ENCODE results near the gene IGSF21.

The IGSF21 gene

GRCh38 chr1:18323259-18323658 lies 215.7 kb downstream of the IGSF21 start:
- DNase-seq (ENCODE audit: low spot score) (no peak), FAIRE-seq (no peak)

GRCh38 chr1:18324246-18324645 lies 216.6 kb downstream of the IGSF21 start:
- DNase-seq (ENCODE audit: low spot score) (no peak), FAIRE-seq (no peak)

GRCh38 chr1:18325136-18325535 lies 217.5 kb downstream of the IGSF21 start:
- FAIRE-seq = no peak
- DNase-seq (ENCODE audit: low spot score) = no peak

GRCh38 chr1:18326211-18326897 lies 218.8 kb downstream of the IGSF21 start:
- DNase-seq (ENCODE audit: low spot score) (peak; percentile 18), FAIRE-seq (no peak)

- DNase-seq (ENCODE audit: low spot score) (no peak), FAIRE-seq (no peak)
Observed at GRCh38 chr1:18327650-18328049, 220.1 kb downstream of the IGSF21 start.

GRCh38 chr1:18328803-18329202 lies 221.2 kb downstream of the IGSF21 start:
- DNase-seq (ENCODE audit: low spot score) = no peak
- FAIRE-seq = no peak

GRCh38 chr1:18329469-18330253 lies 222.1 kb downstream of the IGSF21 start:
- DNase-seq (ENCODE audit: low spot score) (no peak), FAIRE-seq (no peak)

GRCh38 chr1:18332576-18332975 lies 225.0 kb downstream of the IGSF21 start:
- no peak for DNase-seq (ENCODE audit: low spot score)

GRCh38 chr1:18333220-18333619 lies 225.6 kb downstream of the IGSF21 start:
- DNase-seq (ENCODE audit: low spot score) (no peak), FAIRE-seq (no peak)

More at GRCh38 chr1:18332576-18332975, 225.0 kb downstream of the IGSF21 start:
- no peak for FAIRE-seq

GRCh38 chr1:18336801-18337200 lies 229.2 kb downstream of the IGSF21 start:
- FAIRE-seq (no peak), DNase-seq (ENCODE audit: low spot score) (no peak)

- DNase-seq (ENCODE audit: low spot score) (no peak), FAIRE-seq (no peak)
Observed at GRCh38 chr1:18337757-18338156, 230.2 kb downstream of the IGSF21 start.

- no peak for FAIRE-seq
- DNase-seq (ENCODE audit: low spot score) = peak; percentile 58
Observed at GRCh38 chr1:18339161-18339560, 231.6 kb downstream of the IGSF21 start.

GRCh38 chr1:18340158-18340764 lies 232.7 kb downstream of the IGSF21 start:
- FAIRE-seq = no peak
- no peak for DNase-seq (ENCODE audit: low spot score)

GRCh38 chr1:18340787-18341186 lies 233.2 kb downstream of the IGSF21 start:
- FAIRE-seq (no peak), DNase-seq (ENCODE audit: low spot score) (no peak)

- no peak for FAIRE-seq
- no peak for DNase-seq (ENCODE audit: low spot score)
Observed at GRCh38 chr1:18341291-18342069, 233.9 kb downstream of the IGSF21 start.

GRCh38 chr1:18342744-18343143 lies 235.1 kb downstream of the IGSF21 start:
- DNase-seq (ENCODE audit: low spot score) (no peak), FAIRE-seq (no peak)

GRCh38 chr1:18343581-18343980 lies 236.0 kb downstream of the IGSF21 start:
- no peak for DNase-seq (ENCODE audit: low spot score)
- FAIRE-seq = no peak

GRCh38 chr1:18344755-18345154 lies 237.2 kb downstream of the IGSF21 start:
- FAIRE-seq (no peak), DNase-seq (ENCODE audit: low spot score) (no peak)

GRCh38 chr1:18347559-18347958 lies 240.0 kb downstream of the IGSF21 start:
- no peak for DNase-seq (ENCODE audit: low spot score)
- no peak for FAIRE-seq

- FAIRE-seq (no peak), DNase-seq (ENCODE audit: low spot score) (no peak)
Observed at GRCh38 chr1:18348354-18348753, 240.8 kb downstream of the IGSF21 start.

- FAIRE-seq (no peak), DNase-seq (ENCODE audit: low spot score) (no peak)
Observed at GRCh38 chr1:18350747-18351146, 243.1 kb downstream of the IGSF21 start.

GRCh38 chr1:18351735-18352134 lies 244.1 kb downstream of the IGSF21 start:
- FAIRE-seq (no peak), DNase-seq (ENCODE audit: low spot score) (no peak)

All from urothelium cell line (cell line).